ENCODE data around the gene ADH1B.
"Not testable (repeated sequence)": the region's sequence is repeated elsewhere in the genome, so short reads cannot be mapped to it uniquely, and the experiment has no call there.

ADH1B gene

DNA sequence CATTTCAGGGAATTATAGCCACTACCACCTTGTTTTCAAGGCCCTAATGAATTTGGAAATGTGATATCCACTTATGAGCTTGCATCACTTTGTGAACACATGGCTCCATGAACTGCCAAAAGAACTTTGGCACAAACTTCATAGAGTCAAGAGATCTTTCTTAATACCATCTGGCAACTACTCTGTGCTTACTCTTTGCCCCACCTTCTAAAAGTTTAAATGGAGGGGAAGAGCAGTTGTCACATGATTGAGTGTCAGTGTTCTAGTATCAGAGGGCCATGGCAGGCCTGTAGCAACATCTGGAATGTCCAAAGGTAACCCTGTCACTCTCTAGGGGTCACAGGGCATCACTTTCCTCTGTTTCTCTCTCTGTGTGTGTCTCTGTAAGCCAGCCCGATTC, 2.6 kb upstream of the ADH1B start:
- DNase-seq, result no peak

DNA sequence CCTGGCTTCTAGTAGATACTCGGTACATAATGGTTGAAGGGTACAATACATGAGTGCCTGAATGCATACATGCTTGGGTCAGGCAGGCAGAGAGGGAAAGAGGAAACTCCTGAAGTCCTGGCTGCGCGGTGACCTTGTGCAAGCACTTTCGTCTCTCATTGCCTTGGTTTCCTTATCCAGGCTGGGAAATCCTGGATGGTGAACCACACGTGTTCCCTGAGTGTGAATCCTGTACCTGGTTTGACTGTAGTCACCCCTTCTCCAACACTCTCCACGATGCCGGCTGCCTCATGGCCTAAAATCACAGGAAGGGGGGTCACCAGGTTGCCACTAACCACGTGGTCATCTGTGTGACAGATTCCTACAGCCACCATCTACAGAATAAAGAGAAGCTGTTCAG, 3.4 kb downstream of the ADH1B start:
- not testable (repeated sequence) for DNase-seq

DNA sequence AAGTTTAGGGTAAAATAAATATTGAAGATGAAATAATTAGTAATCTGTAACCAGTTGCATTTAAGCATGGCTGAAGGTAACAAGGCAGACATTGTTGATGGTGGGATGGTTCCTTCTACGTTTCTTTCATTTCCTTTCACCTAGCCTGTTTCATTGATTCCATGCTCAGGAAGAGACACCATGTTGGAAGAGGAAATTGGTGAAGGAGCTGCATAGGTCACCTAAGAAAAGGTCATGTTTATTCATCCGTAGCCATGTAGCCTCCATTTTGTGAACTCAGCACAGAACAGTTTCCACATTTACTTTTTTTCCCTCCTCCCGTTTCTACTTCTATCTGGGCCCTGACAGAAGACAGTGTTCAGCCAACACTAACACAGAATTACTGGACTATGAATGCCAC, 3.8 kb downstream of the ADH1B start:
- no peak for DNase-seq

DNA sequence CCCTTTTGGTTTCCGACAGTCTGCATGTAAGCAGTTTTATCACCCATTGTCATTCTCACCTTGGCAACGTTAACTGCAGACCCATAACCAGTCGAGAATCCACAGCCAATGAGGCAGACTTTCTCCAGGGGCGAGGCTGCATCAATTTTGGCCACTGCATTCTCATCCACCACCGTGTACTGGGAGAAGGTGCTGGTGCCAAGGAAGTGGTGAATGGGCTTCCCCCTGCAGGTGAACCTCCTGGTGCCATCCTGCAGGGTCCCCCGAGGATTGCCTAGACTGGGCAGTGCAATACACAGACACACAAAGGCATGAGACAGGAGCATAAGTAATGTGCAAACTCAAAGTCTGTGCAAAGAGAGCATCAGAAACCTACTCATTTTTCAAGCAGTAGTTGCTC, 5.4 kb downstream of the ADH1B start:
- DNase-seq, result no peak

DNA sequence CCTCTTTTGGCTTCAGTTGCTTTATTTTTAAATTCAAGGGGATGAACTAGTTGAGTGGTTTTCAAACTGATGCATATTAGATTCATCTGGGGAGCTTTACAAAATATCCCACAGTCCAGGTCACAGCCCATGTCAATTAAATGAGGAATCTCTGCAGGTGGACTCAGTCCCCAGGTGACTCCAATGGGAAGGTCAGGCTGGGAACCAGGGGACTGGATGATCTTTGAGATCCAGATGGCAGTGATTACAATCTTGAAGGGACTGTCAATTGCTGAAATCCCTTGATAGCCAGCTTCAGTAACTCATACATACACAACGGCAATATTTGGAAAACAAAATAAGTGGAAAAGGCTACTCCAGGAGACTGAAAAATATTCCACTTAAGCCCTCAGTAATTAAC, 7.0 kb downstream of the ADH1B start:
- no peak for DNase-seq

DNA sequence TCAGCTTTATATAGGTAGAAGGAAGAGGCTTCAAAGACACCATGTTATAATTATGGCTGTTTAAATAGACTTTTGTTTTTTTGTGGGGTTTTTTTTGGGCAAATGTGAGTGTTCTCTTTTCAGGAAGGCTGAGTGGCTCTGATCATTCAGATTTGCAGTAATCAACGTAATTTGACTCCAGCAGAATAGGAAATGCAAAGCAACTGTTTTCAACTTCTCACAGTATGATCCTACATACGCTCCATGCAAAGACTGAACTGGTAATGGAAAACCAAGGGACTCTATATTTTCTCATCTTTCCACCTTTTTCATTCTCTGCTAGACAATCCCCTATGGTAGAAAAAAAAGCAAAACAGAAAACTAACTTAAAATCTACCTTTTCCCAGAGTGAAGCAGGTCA, 10.8 kb downstream of the ADH1B start:
- DNase-seq, result no peak

DNA sequence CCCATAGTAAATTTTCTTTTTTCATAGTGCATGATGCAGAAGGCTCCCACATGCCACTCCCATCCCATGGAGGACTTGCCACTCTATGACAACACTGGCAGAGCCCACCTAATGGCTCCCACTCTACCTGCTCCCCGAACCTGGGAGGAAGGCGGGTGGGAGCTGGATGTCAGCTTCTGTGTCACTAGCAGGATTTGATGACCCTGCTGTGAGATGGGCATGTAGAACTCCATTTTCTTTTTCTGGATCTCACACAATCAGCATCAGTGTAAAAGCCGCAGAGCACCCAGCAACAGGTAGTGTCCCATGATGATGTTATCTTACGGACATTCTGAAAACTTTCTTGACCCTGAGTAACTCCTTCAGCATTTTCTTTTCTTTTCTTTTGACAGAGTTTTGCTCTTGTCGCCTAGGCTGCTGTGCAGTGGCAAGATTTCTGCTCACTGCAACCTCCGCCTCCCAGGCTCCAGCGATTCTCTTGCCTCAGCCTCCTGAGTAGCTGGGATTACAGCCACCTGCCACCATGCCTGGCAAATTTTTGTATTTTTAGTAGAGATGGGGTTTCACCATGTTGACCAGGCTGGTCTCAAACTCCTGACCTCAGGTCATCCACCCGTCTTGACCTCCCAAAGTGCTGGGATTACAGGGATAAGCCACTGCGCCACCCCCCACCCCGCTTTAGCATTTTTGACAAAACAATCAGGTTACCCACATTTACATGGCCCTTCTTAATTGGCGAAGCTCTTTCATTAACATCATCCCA, 15.4 kb downstream of the ADH1B start:
- DNase-seq, result no peak

DNA sequence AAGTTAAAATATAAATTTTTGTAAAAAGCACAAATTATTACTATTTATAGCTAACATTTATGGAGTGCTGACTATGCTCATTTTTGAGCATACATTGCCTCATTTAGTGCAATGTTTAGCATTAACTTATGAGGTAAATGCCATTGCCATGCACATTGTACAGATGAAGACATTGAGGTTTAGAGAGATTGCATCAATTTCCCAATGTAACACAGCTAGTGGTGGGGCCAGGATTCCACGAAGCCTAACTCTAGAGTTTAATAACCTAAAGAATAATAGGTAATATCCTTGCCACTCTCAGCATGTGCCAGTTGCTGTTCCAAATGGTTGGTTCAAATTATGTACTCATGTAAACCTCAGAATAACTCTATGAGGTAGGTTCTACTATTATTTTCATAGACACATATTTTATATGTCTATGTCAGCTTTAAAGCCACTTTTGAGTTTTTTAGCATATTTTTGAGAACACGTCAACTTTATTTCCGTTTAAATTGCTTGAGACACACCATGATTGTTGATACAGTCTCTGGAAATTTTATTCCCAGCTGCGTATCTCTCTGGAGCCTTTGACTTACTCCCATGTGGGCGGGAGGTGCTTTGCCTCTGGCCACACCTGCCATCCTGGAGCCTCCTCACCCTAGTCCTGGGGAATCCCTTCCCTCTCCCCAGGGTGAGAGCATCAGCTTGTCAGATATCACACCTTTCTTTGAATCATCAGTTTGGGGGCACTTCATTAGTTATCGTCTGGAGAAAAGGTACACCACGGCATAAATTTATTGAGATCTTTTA, 19.6 kb downstream of the ADH1B start:
- no peak for DNase-seq

DNA sequence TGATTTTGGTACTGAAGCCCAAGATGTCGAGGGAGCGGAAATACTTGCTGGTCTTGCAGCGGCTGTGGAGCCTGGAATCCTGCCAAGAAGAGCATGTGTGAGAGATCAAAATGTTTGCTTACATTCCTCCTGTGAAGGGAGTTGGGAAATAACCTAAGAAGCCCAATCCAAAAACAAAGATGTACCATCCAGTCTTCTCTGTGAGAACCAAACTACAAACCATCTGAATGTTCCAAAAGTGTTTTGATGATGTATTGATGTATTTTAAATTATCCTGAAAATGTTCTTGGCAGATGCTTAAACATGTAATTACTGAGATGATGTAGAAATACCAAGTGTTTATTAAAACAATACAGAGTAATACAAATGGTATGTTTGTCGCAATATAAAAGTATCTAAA, 20.3 kb downstream of the ADH1B start:
- no peak for DNase-seq

DNA sequence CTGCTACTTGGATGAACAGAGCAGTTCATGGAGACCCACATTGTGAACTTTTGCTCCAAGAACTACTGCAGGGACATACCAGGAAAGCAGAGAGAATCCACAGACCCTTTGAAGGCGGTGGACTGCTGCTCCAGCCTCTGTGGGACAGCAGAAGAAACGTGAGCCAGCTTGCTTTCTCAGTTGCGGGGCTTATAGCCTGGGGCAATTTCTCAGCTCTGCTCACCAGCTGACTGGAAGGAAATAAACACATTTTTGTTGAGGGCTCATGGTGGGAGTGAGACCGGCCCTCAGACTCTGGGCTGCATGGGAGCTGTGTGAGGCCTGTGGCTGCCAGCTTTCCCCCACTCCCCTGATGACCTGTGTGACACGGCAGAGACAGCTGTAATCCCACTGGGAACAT, 27.8 kb downstream of the ADH1B start:
- DNase-seq, result no peak

DNA sequence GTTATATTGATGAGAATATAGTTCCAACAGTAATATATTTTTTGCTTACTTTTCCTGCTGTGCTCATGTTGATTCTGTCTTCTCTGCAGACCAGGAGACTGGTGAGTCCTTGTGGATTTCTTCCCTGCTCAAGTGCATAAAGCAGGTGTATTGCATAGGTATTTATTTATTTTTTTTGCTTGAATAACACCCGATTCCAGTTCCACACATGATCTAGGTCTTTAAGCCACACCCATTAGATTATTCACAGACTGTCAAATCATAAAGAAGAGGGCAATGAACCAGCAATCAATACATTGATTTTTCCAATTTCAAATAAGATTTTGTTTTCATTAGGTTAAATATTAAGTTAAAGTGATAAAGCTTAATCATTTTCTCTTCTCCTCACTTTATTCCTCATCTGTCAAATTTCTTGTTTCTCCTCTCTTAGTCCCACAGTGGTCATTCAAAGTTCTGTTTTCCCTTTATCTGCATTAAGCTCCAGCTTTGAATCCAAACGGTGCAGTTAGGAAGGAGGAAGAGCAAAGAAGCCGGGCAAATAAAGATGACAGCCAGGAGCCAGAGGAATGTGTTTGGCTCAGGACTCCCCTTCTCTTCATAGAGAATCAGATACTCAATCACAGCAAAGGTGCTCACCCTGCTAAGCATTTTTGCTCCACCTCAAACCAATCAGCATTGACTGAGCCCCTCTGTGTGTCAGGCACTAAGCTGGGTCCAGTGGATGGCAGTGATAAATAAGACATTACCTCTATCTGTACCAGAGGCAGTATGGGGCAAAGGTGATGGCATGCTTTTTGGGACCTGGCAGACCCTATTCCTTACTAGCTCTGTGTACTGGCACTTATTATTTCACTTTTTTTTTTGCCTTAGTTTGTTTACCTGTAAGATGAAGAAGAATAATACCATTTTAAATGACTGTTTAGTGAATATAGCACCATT, 30.1 kb downstream of the ADH1B start, which contains the start of gene ADH1A:
ADH1A (minus strand) TSS at position 138 of the 939 bp plus-strand sequence; CDS start at position 67, 71 bp downstream.
- DNase-seq, result no peak

DNA sequence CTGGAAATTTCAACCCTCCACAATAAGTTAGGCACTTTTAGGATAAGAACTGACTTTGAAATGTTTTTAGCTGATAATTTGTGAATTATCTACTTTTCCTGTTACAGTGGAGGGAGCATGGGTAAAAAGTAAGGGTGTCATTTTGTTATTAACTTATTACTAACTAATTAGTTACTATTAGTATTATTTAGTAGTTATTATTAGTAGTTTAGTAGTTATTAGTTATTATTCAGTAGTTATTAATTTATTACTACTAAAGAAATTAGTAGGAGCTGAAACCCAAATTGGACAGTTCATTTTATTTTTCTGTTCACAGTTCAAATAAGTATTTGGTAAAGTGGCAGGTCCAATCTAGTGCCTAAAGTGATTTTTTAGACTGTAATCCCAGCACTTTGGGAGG, 35.8 kb downstream of the ADH1B start:
- DNase-seq, result no peak

DNA sequence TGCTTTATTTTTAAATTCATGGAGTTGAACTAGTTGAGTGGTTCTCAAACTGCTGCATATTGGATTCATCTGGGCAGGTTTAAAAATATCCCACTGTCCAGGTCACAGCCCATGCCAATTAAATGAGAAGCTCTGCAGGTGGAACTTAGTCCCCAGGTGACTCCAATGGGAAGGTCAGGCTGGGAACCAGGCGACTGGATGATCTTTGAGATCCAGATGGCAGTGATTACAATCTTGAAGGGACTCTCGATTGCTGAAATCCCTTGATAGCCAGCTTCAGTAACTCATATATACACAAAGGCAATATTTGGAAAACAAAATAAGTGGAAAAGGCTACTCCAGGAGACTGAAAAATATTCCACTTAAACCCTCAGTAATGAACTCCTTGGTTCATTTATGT, 38.5 kb downstream of the ADH1B start:
- DNase-seq, result no peak

DNA sequence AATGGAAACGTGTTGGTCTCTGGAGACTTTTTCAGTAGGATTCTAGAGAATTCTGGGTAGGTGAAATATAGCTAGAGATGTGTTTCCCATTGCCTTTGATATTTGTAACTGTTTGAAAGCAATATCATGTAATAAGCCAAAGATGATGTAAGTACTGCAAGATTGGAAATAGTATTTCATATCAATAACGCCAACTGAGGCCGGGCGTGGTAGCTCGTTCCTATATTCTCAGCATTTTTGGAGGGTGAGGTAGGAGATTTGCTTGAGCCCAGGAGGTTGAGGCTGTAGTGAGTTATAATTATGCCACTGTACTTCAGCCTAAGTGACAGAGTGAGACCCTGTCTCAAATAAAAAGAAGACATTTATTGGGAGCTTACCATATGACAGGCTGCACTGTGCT, 39.9 kb downstream of the ADH1B start:
- no peak for DNase-seq

DNA sequence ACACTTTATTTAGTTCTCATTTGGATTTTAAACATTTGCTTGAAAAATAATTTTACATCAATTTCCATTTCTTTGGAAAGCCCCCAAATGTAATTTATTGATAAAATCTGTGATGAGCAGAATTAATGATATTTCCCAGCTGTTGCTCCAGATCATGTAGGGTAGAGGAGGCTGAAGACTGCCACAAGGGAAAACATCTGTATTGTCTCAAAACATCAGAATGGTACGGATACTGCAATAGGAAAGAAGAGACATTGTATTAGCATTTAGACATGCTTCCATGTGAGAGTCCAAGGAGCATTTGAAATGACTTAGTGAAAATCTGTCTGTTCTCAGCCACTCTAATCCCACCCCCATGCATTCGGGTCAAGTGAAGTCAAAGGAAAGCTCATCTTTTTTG, 44.8 kb downstream of the ADH1B start:
- DNase-seq, result no peak

DNA sequence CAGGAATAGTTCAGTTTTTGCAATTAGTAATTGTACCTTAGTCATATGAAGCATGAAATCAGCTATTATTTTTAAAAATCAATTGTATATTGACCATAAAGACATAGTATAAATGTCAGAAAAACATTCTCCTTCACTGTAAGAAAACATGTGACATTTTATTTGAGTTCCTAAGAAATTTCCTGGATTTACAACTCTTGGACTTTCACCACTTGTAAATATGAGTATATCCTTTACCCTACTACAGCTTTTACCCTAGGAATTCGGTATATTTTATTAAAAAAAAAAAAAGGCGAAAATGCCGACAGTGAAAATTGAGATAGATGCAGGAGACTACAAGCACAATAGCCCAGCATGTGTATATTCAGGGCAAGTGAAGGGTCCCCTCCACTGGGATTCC, 45.3 kb downstream of the ADH1B start:
- DNase-seq, result no peak

DNA sequence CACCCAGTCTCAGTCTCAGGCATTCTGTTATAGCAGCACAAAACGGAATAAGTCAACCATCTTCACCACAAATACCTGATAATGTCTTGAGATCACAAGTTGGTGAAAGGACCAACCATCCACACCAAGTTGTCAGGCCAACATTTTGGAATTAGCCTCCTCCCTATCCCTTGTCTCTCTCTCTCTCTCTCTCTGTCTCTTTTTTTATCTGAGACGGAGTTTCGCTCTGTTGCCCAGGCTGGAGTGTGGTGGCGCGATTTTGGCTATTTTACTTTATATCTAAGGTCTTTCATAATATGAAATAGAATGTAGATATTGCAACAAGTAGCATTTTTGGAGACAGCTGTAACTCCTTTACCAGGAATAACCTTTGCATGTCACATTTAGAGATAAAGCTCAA, 46.2 kb downstream of the ADH1B start:
- DNase-seq, result no peak

DNA sequence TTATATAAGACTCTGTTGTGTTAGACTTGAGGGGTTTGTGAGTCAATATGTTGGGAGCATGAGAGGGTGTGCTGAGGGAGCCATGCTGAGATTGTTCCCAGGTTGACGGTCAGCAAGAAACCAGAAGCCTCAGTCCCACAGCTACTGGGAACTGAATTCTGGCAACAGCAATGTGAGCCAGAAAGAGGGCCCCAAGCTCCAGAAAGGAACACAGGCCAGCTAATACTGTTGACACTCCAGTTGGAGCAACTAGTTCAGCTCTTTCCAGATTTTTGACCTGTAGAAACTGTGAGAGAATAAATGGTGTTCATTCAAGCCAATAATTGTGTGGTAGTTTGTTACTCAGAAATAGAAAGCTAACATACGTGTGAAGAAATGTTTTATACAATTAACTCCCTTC, 47.5 kb downstream of the ADH1B start:
- DNase-seq, result no peak

DNA sequence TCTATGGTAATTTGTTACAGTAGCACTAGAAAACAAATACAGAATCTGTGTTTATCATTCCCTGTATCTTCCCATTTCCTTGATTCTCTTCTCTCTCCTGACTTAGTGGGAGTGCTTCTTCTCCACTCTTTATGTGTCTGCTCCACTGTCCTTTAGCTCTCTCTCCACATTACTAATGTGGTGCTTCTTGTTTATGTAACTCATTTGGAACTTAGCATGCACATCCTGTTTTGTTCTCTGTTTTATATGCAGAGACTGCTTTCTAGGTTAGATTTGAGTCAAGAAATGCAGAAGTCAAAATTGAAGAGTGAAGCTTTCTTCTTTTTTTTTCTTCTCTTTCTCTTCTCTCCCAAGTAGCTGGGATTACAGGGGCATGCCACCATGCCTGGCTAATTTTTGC, 56.3 kb downstream of the ADH1B start:
- DNase-seq, result no peak
